AG10803 (cell line): ENCODE measurements around the gene TUBE1.

Experiments used
- DNase-seq: peaks from one replicate; pipeline ENCODE4 v3.0.0; 2010; ENCODE audit warnings: low read depth
- H3K4me3 ChIP-seq: 2 replicates; pipeline ENCODE4 v1.5.1; 2011; ENCODE audit warnings: mild to moderate bottlenecking, low read length, control low read depth
- TF ChIP-seq, protein P1 (sequence below): conservative IDR thresholded peaks from 2 replicates; pipeline ENCODE4 v1.5.1; 2011; ENCODE audit warnings: mild to moderate bottlenecking, low read length, control low read depth, inconsistent platforms

The TUBE1 gene

DNA sequence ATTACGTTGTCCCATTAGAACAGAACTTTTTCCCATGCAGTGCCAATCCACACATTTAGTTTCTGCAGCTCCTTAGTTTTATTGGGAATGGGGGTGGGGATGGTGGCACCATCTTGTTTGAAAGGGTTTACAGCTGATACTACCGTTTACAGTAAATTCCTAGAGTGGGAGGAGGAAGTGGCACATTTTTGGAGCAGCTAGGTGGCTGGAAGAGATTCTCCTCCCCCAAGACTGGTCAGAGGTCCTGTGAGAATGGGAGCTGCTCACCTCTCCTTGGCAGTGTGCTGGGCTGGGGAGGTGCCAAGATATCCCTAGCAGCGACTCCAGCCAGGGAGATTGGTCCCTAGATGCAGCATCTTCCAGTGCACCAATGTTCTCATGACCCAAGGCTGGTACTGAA is 45.7 kb downstream of the TUBE1 start:
- no peak overlapping the region for H3K4me3 ChIP-seq
- no peak for DNase-seq
- TF ChIP-seq, protein P1, sequence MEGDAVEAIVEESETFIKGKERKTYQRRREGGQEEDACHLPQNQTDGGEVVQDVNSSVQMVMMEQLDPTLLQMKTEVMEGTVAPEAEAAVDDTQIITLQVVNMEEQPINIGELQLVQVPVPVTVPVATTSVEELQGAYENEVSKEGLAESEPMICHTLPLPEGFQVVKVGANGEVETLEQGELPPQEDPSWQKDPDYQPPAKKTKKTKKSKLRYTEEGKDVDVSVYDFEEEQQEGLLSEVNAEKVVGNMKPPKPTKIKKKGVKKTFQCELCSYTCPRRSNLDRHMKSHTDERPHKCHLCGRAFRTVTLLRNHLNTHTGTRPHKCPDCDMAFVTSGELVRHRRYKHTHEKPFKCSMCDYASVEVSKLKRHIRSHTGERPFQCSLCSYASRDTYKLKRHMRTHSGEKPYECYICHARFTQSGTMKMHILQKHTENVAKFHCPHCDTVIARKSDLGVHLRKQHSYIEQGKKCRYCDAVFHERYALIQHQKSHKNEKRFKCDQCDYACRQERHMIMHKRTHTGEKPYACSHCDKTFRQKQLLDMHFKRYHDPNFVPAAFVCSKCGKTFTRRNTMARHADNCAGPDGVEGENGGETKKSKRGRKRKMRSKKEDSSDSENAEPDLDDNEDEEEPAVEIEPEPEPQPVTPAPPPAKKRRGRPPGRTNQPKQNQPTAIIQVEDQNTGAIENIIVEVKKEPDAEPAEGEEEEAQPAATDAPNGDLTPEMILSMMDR = no peak

GRCh38 chr6:112040956-112041355 is 46.3 kb downstream of the TUBE1 start:
- no peak for DNase-seq
- TF ChIP-seq, protein P1 = no peak
- H3K4me3 ChIP-seq = no peak overlapping the region

GRCh38 chr6:112039431-112039770 is 47.9 kb downstream of the TUBE1 start:
- no peak for DNase-seq
- TF ChIP-seq, protein P1 = no peak
- no peak overlapping the region for H3K4me3 ChIP-seq

- H3K4me3 ChIP-seq = no peak overlapping the region
- TF ChIP-seq, protein P1 = no peak
- peak; percentile 74 for DNase-seq
Measured at GRCh38 chr6:112038756-112039430, 48.4 kb downstream of the TUBE1 start.

DNA sequence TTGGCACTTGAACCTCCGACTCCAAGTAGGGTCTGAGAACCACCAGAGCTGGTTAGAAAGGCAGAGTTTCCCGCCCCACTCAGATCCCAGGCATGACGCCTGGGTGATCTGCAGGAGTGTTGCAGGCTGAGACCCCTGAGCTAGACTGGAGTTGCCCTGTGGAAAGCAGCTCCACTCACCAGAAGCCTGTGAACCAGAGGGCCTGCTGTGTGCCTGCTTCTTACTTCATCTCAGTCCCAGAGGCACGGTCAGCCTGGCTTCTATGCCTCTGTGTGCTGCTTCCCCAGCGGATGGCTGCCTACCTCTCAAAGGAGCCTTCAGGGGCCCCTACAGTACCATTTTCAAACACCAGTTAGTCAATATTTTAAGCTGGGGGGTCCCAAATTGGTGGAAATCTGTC is 49.0 kb downstream of the TUBE1 start:
- H3K4me3 ChIP-seq = peak overlapping the region; percentile 25

GRCh38 chr6:112037783-112038216 is 49.5 kb downstream of the TUBE1 start:
- TF ChIP-seq, protein P1 = no peak; the same call in 1 of the 2 replicates
- DNase-seq = peak; percentile 98
- H3K4me3 ChIP-seq = peak overlapping the region; percentile 25

More for the DNA sequence above, 49.0 kb downstream of the TUBE1 start:
- TF ChIP-seq, protein P1 = no peak
- peak; percentile 54 for DNase-seq

- no peak overlapping the region for H3K4me3 ChIP-seq
- TF ChIP-seq, protein P1 = no peak
- no peak for DNase-seq
Measured at GRCh38 chr6:112036088-112036637, 51.1 kb downstream of the TUBE1 start.
